Tibial nerve (tissue), 4 donors: Measurements from ENCODE around the gene UBA52. TPM values are rescaled to one million over a fixed set of nuclear protein-coding genes. Genes with fewer than 3 reads are reported as not detected.

Experiments
- DNase-seq, 2 donors: peaks; one replicate each; pipeline ENCODE4 v3.0.0-alpha.2; 2019; ENCODE audit warnings: low spot score in 2 of 2
- H3K27ac ChIP-seq, 4 donors: fragments of 200-600 bp; sonication (generic) in 3 of 4; one replicate each; pipeline ENCODE4 v1.5.1; 2017 to 2019; ENCODE audit warnings: mild to moderate bottlenecking in 1 of 4
- H3K27me3 ChIP-seq, 2 donors: fragments of 200-600 bp; sonication (generic) in 1 of 2; one replicate each; pipeline versions ENCODE4 v1.5.1 to v1.6.0; 2017 to 2019
- H3K36me3 ChIP-seq, 3 donors: fragments of 200-600 bp; sonication (generic); one replicate each; pipeline ENCODE4 v1.5.1; 2018 to 2019
- H3K4me1 ChIP-seq, 4 donors: fragments of 200-600 bp; sonication (generic) in 3 of 4; one replicate each; pipeline ENCODE4 v1.5.1; 2017 to 2019
- H3K4me3 ChIP-seq, 4 donors: fragments of 200-600 bp; sonication (generic) in 3 of 4; one replicate each; pipeline ENCODE4 v1.5.1; 2017 to 2019; ENCODE audit warnings: mild to moderate bottlenecking in 1 of 4, moderate library complexity in 1 of 4
- H3K9me3 ChIP-seq, 4 donors: fragments of 200-600 bp; sonication (generic) in 3 of 4; one replicate each; pipeline ENCODE4 v1.5.1; 2017 to 2019
- EP300 ChIP-seq, 2 donors: sonication (generic); formaldehyde crosslinking; IDR thresholded peaks; one replicate each; pipeline ENCODE4 v1.6.1; 2017; ENCODE audit warnings: antibody characterized with exemption in 2 of 2, mild to moderate bottlenecking in 1 of 2
- POLR2A ChIP-seq, 2 donors: fragments of 450-650 bp; IDR thresholded peaks; one replicate each; pipeline ENCODE4 v1.6.1; 2017; ENCODE audit warnings: antibody characterized with exemption in 2 of 2, mild to moderate bottlenecking in 2 of 2, moderate library complexity in 2 of 2
- WGBS, 2 donors: methylation state at CpG; one replicate each; pipeline ENCODE4 v1.1.5; 2018; 5-methylcytosine and 5-hydroxymethylcytosine counted together
- total RNA-seq, 4 donors: library from RNA; depleted of rRNA; stranded (reverse); fragments of >200 nt; gene quantifications; one replicate each; pipeline ENCODE4 v1.1.0, GENCODE V29; 2016
- TF ChIP-seq, protein P1 (sequence below), 5 experiments: fragments of 200-600 bp in 3 of 5; fragments of 450-650 bp in 2 of 5; sonication (generic) in 3 of 5; IDR thresholded peaks; one replicate each; pipeline ENCODE4 v1.5.1; 2016 to 2019; ENCODE audit warnings: antibody characterized with exemption in 5 of 5, mild to moderate bottlenecking in 3 of 5, moderate library complexity in 2 of 5

Gene UBA52
- total RNA-seq, 4 donors from 2014 or later: 504 to 826 (median 521) TPM

DNA sequence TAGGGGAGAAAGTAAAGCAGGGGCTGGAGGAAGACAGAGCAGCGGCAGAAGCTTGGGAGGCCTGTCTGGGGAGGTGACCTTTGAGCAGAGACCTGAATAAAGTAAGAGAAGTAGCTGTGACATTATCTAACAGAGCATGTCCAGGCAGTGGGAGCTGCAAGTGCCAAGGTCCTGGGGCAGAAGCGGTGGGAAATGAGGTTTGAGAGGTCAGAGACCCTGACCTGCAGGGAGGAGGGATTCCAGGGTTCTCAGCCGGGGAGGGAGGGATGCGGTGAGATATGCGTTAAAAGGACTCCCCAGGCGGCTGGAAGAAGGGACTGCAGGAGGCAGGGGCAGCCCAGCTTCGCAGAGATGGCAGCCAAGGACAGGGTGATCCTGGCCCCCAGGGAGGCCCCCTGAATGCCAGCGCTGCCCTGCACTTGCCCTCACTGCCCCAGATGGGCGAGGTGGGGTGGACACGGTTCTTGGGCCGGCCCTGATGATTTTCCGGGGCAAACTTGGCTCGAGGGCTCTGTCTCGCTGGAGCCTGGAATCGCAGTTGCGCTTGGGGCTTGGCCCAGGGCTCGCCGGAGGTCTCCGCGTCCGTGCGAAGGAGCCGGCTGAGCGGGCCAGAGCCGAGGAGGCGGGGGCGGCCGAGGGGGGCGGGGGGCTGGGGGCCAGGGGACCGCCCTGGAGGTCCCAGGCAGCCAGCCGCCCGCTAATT lies 31.7 kb downstream of the UBA52 start:
- no peaks in the 10 kb centered on the region for H3K9me3 ChIP-seq
- no peak for TF ChIP-seq EP300 (IDR thresholded peaks at IDR 0.05)
- TF ChIP-seq, protein P1, sequence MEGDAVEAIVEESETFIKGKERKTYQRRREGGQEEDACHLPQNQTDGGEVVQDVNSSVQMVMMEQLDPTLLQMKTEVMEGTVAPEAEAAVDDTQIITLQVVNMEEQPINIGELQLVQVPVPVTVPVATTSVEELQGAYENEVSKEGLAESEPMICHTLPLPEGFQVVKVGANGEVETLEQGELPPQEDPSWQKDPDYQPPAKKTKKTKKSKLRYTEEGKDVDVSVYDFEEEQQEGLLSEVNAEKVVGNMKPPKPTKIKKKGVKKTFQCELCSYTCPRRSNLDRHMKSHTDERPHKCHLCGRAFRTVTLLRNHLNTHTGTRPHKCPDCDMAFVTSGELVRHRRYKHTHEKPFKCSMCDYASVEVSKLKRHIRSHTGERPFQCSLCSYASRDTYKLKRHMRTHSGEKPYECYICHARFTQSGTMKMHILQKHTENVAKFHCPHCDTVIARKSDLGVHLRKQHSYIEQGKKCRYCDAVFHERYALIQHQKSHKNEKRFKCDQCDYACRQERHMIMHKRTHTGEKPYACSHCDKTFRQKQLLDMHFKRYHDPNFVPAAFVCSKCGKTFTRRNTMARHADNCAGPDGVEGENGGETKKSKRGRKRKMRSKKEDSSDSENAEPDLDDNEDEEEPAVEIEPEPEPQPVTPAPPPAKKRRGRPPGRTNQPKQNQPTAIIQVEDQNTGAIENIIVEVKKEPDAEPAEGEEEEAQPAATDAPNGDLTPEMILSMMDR (IDR thresholded peaks at IDR 0.05): no peak
- no peak for TF ChIP-seq POLR2A (IDR thresholded peaks at IDR 0.05)
- H3K27ac ChIP-seq: peak overlapping the region in 1 of 4 donors; percentile 57
- H3K4me3 ChIP-seq: no peak overlapping the region
- H3K4me1 ChIP-seq: peaks cover 2 to 43% (median 13%) of the 10 kb centered on the region in 4 donors
- H3K36me3 ChIP-seq: no peaks in the 10 kb centered on the region
- peaks cover 3 to 77% of the 10 kb centered on the region in 2 donors for H3K27me3 ChIP-seq
- no peak for DNase-seq
- 7% methylated on average over 23 to 28 of the region's 32 CpGs for WGBS, 2 donors

DNA sequence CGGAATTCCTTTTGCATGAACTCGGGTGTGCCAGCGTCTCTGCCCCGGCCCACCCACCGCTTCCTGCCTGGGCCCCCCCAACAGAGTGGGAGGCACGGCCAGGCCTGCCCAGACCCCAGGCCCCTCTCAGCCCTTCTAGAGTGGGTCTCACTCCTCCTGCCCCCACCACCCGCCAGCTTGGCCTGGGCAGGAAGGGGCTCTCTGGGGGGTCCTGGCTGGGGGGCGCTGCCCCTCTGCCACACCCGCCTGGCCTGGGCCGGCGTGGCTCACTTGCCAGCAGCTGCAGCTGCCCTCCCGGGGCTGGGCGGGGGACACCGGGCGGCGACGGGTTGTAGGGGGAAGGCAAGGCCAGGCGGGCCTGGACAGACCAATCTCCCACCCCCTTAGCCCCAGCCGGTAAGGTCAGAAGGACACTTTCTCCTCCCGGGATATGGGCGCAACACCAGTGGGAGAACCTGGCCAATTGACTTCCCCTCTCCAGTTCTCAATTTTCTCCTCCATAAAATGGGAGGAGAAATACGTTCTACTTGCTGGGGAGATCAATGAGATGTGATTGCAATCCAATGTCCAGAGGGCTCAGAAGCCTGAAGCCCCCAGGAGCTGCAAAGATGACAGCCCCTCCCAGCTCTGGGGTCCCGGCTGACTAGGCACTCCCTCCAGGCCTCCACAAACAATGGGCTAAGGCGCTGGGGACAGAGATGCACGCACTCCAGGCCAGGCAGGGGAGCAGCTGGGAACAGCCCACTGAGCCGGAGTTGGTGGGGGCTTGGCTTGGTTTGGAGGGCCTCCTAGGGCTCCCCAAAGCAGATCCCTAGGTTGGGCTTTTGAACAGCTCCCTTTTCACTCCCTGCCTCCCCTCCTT lies 32.5 kb downstream of the UBA52 start:
- no peak for DNase-seq
- peaks cover 3 to 78% of the 10 kb centered on the region in 2 donors for H3K27me3 ChIP-seq
- no peaks in the 10 kb centered on the region for H3K9me3 ChIP-seq
- H3K27ac ChIP-seq: peak overlapping the region in 1 of 4 donors; percentile 57
- H3K4me3 ChIP-seq: no peak overlapping the region
- no peak for TF ChIP-seq EP300 (IDR thresholded peaks at IDR 0.05)
- TF ChIP-seq POLR2A (IDR thresholded peaks at IDR 0.05): no peak
- TF ChIP-seq, protein P1 (IDR thresholded peaks at IDR 0.05): no peak
- WGBS, 2 donors: 18 to 23% methylated on average over 18 to 19 of the region's 26 CpGs
- H3K36me3 ChIP-seq: no peaks in the 10 kb centered on the region
- H3K4me1 ChIP-seq: peaks cover 2 to 43% (median 13%) of the 10 kb centered on the region in 4 donors

DNA sequence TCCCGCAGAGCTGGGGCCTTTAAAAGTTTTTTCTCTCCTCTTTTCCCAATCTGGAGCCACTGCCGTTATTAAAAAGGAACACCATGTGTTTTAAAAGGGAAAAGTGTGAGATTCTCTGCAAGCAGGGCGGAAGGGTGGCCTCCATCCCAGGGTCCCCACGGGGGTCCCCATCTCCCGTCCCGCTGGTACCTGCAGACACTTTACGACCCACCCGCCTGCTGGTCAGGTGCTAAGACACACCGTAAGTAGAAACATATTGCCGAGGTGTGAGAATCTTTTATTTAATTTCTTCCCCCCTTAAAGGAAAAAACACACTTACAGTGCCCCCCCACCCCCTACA lies 33.1 kb downstream of the UBA52 start:
- no peaks in the 10 kb centered on the region for H3K36me3 ChIP-seq
- H3K27me3 ChIP-seq: peaks cover 3 to 78% of the 10 kb centered on the region in 2 donors
- H3K4me3 ChIP-seq: no peak overlapping the region
- WGBS, 2 donors: 28 to 30% methylated on average over 10 of the region's 10 CpGs
- no peak overlapping the region for H3K27ac ChIP-seq
- TF ChIP-seq POLR2A (IDR thresholded peaks at IDR 0.05): no peak
- TF ChIP-seq, protein P1 (IDR thresholded peaks at IDR 0.05): no peak
- no peak for TF ChIP-seq EP300 (IDR thresholded peaks at IDR 0.05)
- no peaks in the 10 kb centered on the region for H3K9me3 ChIP-seq
- H3K4me1 ChIP-seq: peaks cover 2 to 44% (median 13%) of the 10 kb centered on the region in 4 donors
- DNase-seq: no peak

DNA sequence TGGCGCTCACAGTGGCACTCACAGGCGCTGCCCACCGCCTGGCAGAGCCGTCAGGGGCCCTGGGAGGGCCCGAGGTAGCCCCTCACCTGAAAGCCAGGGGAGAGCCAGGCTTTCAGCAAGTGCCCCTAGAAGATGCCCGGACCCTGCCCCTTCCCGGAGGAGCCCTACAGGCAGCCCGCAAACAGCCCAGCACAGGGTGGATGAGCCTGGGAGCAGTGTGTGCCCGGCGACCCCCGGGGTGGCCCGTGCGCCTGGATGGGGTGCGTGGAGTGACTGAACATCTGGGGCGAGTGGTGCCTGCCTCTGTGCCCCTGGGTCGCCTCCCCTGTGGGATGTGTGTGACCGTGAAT lies 33.5 kb downstream of the UBA52 start:
- Histone ChIP-seq H3K27ac (no peak overlapping the region), H3K4me3 (peak overlapping the region in 1 of 4 donors; percentile 49), H3K4me1 (peaks cover 2 to 48% (median 13%) of the 10 kb centered on the region in 4 donors), H3K36me3 (no peaks in the 10 kb centered on the region), H3K9me3 (no peaks in the 10 kb centered on the region), H3K27me3 (peaks cover 3 to 78% of the 10 kb centered on the region in 2 donors)
- TF ChIP-seq, protein P1 (IDR thresholded peaks at IDR 0.05): no peak
- TF ChIP-seq POLR2A (IDR thresholded peaks at IDR 0.05) (no peak), EP300 (IDR thresholded peaks at IDR 0.05) (no peak)
- 4 to 19% methylated on average over 7 to 17 of the region's 17 CpGs for WGBS, 2 donors
- no peak for DNase-seq
